Esophagus muscularis mucosa (tissue), 3 donors: ENCODE measurements around the gene ABCC5.

Experiments
- EP300 ChIP-seq: sonication (generic); formaldehyde crosslinking; IDR thresholded peaks from one replicate; pipeline ENCODE4 v1.6.1; 2017; ENCODE audit warnings: antibody characterized with exemption
- POLR2A ChIP-seq: fragments of 450-650 bp; IDR thresholded peaks from one replicate; pipeline ENCODE4 v1.6.1; 2017; ENCODE audit warnings: antibody characterized with exemption, moderate library complexity, mild to moderate bottlenecking, low read depth
- POLR2AphosphoS5 ChIP-seq, 2 donors: sonication (generic); formaldehyde crosslinking; IDR thresholded peaks; one replicate each; pipeline ENCODE4 v1.6.1; 2017; ENCODE audit warnings: antibody characterized with exemption in 2 of 2

GRCh38 chr3:184030536-184030935, 12.9 kb upstream of the ABCC5 start:
- TF ChIP-seq EP300 (no peak), POLR2AphosphoS5 (IDR thresholded peaks at IDR 0.05) (no peak), POLR2A (no peak)
